ENCODE measurements around the gene TCF12. TPM values are rescaled to one million over a fixed set of nuclear protein-coding genes. Genes with fewer than 3 reads are reported as not detected.

The TCF12 gene
- polyA plus RNA-seq, 4 donors = 15.4 to 62.0 (median 18.5) TPM

GRCh38 chr15:57203906-57204305 lies 285.5 kb downstream of the TCF12 start:
- FAIRE-seq (no peak), DNase-seq (peak; percentile 26 to 30)
- Histone ChIP-seq H3K36me3 (ENCODE audit: control insufficient read depth in 3 of 3, insufficient read depth in 2 of 3, low read depth in 1 of 3, low read length in 3 of 3) (peaks cover 0 to 10% (median under 1%) of the 10 kb centered on the region in 3 donors), H3K27ac (ENCODE audit: low read depth in 1 of 3, low read length in 2 of 3) (no peak overlapping the region), H3K9me3 (ENCODE audit: control insufficient read depth in 2 of 2, insufficient read depth in 1 of 2, low read depth in 1 of 2, low read length in 1 of 2) (no peaks in the 10 kb centered on the region), H3K27me3 (ENCODE audit: control insufficient read depth in 3 of 3, insufficient read depth in 3 of 3, low read length in 3 of 3) (no peaks in the 10 kb centered on the region), H3K4me3 (ENCODE audit: low read depth in 1 of 3, low read length in 3 of 3) (no peak overlapping the region), H3K4me1 (ENCODE audit: control insufficient read depth in 3 of 3, insufficient read depth in 2 of 3, low read depth in 1 of 3, low read length in 2 of 3) (peaks cover 3 to 8% (median 4%) of the 10 kb centered on the region in 3 donors)
- 57 to 77% (median 75%) methylated on average over 2 of the region's 2 CpGs for WGBS, 3 donors

DNA sequence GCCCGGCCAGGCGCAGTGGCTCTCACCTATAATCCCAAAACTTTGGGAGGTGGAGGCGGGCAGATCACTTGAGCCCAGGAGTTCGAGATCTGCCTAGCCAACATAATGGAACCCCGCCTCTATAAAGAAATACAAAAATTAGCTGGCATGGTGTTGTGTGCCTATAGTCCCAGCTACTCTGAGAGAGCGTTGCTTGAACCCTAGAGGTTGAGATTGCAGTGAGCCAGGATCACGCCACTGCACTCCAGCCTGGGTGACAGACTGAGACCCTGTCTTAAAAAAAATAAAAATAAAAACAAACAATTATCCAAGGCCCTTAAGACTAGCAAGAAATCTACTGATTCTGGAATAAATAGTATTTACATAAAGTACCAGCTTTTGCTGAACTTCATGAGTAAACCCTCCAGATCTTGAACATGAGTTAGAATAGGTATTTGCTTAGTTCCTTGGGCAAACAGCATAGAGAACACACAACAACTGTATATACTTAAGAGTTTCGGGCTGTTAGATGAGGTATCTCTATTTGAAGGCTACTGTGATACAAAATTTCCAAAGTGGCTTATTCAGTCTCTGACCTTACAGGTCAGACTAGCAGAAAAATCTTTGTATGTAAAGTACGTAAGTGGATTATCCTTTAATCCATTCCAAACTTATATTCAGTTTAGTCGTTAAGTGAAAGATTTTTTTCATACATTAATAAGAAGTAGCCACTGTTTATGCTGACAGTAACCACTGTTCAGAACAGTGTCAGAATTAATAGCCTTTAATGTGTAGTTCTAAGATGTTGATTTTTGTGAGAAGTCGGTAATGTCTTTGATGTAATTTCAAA lies 286.8 kb downstream of the TCF12 start:
- FAIRE-seq = no peak

DNA sequence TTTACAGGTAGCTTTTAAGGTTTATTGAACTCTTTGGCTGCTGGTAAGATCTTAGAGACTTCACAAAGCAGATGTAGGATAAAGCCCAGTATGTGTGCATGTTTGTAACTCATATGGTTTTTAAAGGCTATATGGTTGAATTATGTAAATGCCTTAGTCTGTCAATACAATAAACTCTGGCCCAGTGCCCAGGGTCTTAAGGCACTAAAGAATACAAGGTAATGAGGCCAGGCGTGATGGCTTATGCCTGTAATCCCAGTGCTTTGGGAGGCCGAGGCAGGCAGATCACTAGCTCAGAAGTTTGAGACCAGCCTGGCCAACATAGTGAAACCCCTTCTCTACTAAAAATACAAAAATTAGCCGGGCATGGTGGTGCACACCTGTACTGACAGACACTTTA lies 287.6 kb downstream of the TCF12 start:
- Histone ChIP-seq H3K27me3 (ENCODE audit: control insufficient read depth in 3 of 3, insufficient read depth in 3 of 3, low read length in 3 of 3) (no peaks in the 10 kb centered on the region), H3K27ac (ENCODE audit: low read depth in 1 of 3, low read length in 2 of 3) (no peak overlapping the region), H3K4me1 (ENCODE audit: control insufficient read depth in 3 of 3, insufficient read depth in 2 of 3, low read depth in 1 of 3, low read length in 2 of 3) (peaks cover 3 to 7% (median 3%) of the 10 kb centered on the region in 3 donors), H3K36me3 (ENCODE audit: control insufficient read depth in 3 of 3, insufficient read depth in 2 of 3, low read depth in 1 of 3, low read length in 3 of 3) (peaks cover 0 to 9% (median 0%) of the 10 kb centered on the region in 3 donors), H3K9me3 (ENCODE audit: control insufficient read depth in 2 of 2, insufficient read depth in 1 of 2, low read depth in 1 of 2, low read length in 1 of 2) (no peaks in the 10 kb centered on the region), H3K4me3 (ENCODE audit: low read depth in 1 of 3, low read length in 3 of 3) (no peak overlapping the region)
- FAIRE-seq (no peak), DNase-seq (peak; percentile 42 to 67)
- 45 to 66% (median 57%) methylated on average over 3 of the region's 3 CpGs for WGBS, 3 donors

More for the DNA sequence above, 286.8 kb downstream of the TCF12 start:
- peaks cover 3 to 7% (median 3%) of the 10 kb centered on the region in 3 donors for H3K4me1 ChIP-seq (ENCODE audit: control insufficient read depth in 3 of 3, insufficient read depth in 2 of 3, low read depth in 1 of 3, low read length in 2 of 3)
- no peaks in the 10 kb centered on the region for H3K9me3 ChIP-seq (ENCODE audit: control insufficient read depth in 2 of 2, insufficient read depth in 1 of 2, low read depth in 1 of 2, low read length in 1 of 2)
- H3K27me3 ChIP-seq (ENCODE audit: control insufficient read depth in 3 of 3, insufficient read depth in 3 of 3, low read length in 3 of 3) = no peaks in the 10 kb centered on the region
- H3K36me3 ChIP-seq (ENCODE audit: control insufficient read depth in 3 of 3, insufficient read depth in 2 of 3, low read depth in 1 of 3, low read length in 3 of 3) = peaks cover 0 to 9% (median 0%) of the 10 kb centered on the region in 3 donors
- H3K27ac ChIP-seq (ENCODE audit: low read depth in 1 of 3, low read length in 2 of 3) = no peak overlapping the region
- no peak for DNase-seq
- no peak overlapping the region for H3K4me3 ChIP-seq (ENCODE audit: low read depth in 1 of 3, low read length in 3 of 3)
- 85 to 87% (median 85%) methylated on average over 11 of the region's 11 CpGs for WGBS, 3 donors

- Histone ChIP-seq H3K9me3 (ENCODE audit: control insufficient read depth in 2 of 2, insufficient read depth in 1 of 2, low read depth in 1 of 2, low read length in 1 of 2) (no peaks in the 10 kb centered on the region), H3K27ac (ENCODE audit: low read depth in 1 of 3, low read length in 2 of 3) (no peak overlapping the region), H3K4me3 (ENCODE audit: low read depth in 1 of 3, low read length in 3 of 3) (no peak overlapping the region), H3K36me3 (ENCODE audit: control insufficient read depth in 3 of 3, insufficient read depth in 2 of 3, low read depth in 1 of 3, low read length in 3 of 3) (peaks cover 0 to under 1% (median 0%) of the 10 kb centered on the region in 3 donors), H3K4me1 (ENCODE audit: control insufficient read depth in 3 of 3, insufficient read depth in 2 of 3, low read depth in 1 of 3, low read length in 2 of 3) (no peaks in the 10 kb centered on the region), H3K27me3 (ENCODE audit: control insufficient read depth in 3 of 3, insufficient read depth in 3 of 3, low read length in 3 of 3) (no peaks in the 10 kb centered on the region)
- peak; percentile 66 to 73 for DNase-seq
- FAIRE-seq = no peak
- WGBS, 3 donors = 14 to 33% (median 17%) methylated on average over 4 of the region's 4 CpGs
These were observed 295.4 kb downstream of the TCF12 start for GRCh38 chr15:57213862-57214261.

GRCh38 chr15:57215326-57215725 lies 296.9 kb downstream of the TCF12 start:
- H3K4me3 ChIP-seq (ENCODE audit: low read depth in 1 of 3, low read length in 3 of 3) = no peak overlapping the region
- WGBS, 3 donors = 45 to 54% (median 52%) methylated on average over 3 of the region's 3 CpGs
- no peaks in the 10 kb centered on the region for H3K9me3 ChIP-seq (ENCODE audit: control insufficient read depth in 2 of 2, insufficient read depth in 1 of 2, low read depth in 1 of 2, low read length in 1 of 2)
- no peak for DNase-seq
- H3K36me3 ChIP-seq (ENCODE audit: control insufficient read depth in 3 of 3, insufficient read depth in 2 of 3, low read depth in 1 of 3, low read length in 3 of 3) = no peaks in the 10 kb centered on the region
- no peak for FAIRE-seq
- H3K27me3 ChIP-seq (ENCODE audit: control insufficient read depth in 3 of 3, insufficient read depth in 3 of 3, low read length in 3 of 3) = no peaks in the 10 kb centered on the region
- no peak overlapping the region for H3K27ac ChIP-seq (ENCODE audit: low read depth in 1 of 3, low read length in 2 of 3)
- H3K4me1 ChIP-seq (ENCODE audit: control insufficient read depth in 3 of 3, insufficient read depth in 2 of 3, low read depth in 1 of 3, low read length in 2 of 3) = no peaks in the 10 kb centered on the region

DNA sequence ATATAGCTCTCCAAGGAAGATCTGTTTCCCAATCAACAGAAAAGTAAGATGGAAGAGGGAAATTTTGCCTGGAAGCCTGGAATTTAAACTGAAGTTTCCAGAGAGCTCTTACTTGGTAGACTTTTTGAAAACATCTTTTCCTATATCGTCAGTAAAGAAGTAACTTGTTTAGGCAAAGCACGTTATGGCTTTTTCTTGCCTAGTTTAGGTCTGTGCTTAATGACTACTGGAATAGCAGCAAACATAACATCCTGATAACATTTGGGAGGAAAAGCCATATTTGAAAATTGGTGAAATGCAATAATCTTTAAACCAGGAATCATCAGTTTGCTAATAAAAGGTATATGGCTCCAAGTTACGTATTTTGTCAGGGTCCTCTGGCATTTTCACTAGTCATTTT lies 297.4 kb downstream of the TCF12 start:
- no peak overlapping the region for H3K4me3 ChIP-seq (ENCODE audit: low read depth in 1 of 3, low read length in 3 of 3)
- no peaks in the 10 kb centered on the region for H3K9me3 ChIP-seq (ENCODE audit: control insufficient read depth in 2 of 2, insufficient read depth in 1 of 2, low read depth in 1 of 2, low read length in 1 of 2)
- H3K27me3 ChIP-seq (ENCODE audit: control insufficient read depth in 3 of 3, insufficient read depth in 3 of 3, low read length in 3 of 3) = no peaks in the 10 kb centered on the region
- WGBS, 3 donors = 69 to 86% (median 84%) methylated on average over 3 of the region's 3 CpGs
- no peak overlapping the region for H3K27ac ChIP-seq (ENCODE audit: low read depth in 1 of 3, low read length in 2 of 3)
- FAIRE-seq (no peak), DNase-seq (no peak)
- no peaks in the 10 kb centered on the region for H3K36me3 ChIP-seq (ENCODE audit: control insufficient read depth in 3 of 3, insufficient read depth in 2 of 3, low read depth in 1 of 3, low read length in 3 of 3)
- H3K4me1 ChIP-seq (ENCODE audit: control insufficient read depth in 3 of 3, insufficient read depth in 2 of 3, low read depth in 1 of 3, low read length in 2 of 3) = no peaks in the 10 kb centered on the region

DNA sequence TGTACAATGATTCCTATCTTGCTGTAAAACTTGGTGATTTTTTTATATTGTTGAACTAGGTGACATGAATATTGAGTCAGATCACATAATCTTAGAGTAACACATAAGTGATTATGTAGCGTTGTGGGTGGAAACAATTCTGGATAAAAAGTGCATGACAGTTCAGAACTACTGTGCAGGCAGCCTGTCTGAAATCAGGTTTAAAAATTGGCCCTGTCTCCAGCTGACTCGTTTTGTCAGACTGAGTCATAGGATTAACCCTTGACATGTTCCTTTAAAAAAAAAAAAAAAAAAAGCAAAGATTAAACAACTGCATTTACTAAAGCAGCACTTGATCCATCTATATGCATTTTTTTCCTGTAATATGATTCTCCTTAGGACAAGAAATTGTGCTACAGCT lies 297.8 kb downstream of the TCF12 start:
- Histone ChIP-seq H3K36me3 (ENCODE audit: control insufficient read depth in 3 of 3, insufficient read depth in 2 of 3, low read depth in 1 of 3, low read length in 3 of 3) (no peaks in the 10 kb centered on the region), H3K4me3 (ENCODE audit: low read depth in 1 of 3, low read length in 3 of 3) (no peak overlapping the region), H3K9me3 (ENCODE audit: control insufficient read depth in 2 of 2, insufficient read depth in 1 of 2, low read depth in 1 of 2, low read length in 1 of 2) (no peaks in the 10 kb centered on the region), H3K27ac (ENCODE audit: low read depth in 1 of 3, low read length in 2 of 3) (no peak overlapping the region), H3K27me3 (ENCODE audit: control insufficient read depth in 3 of 3, insufficient read depth in 3 of 3, low read length in 3 of 3) (no peaks in the 10 kb centered on the region), H3K4me1 (ENCODE audit: control insufficient read depth in 3 of 3, insufficient read depth in 2 of 3, low read depth in 1 of 3, low read length in 2 of 3) (no peaks in the 10 kb centered on the region)
- FAIRE-seq (no peak), DNase-seq (no peak)
- WGBS, 3 donors = 32 to 41% (median 40%) methylated on average over 2 of the region's 2 CpGs

DNA sequence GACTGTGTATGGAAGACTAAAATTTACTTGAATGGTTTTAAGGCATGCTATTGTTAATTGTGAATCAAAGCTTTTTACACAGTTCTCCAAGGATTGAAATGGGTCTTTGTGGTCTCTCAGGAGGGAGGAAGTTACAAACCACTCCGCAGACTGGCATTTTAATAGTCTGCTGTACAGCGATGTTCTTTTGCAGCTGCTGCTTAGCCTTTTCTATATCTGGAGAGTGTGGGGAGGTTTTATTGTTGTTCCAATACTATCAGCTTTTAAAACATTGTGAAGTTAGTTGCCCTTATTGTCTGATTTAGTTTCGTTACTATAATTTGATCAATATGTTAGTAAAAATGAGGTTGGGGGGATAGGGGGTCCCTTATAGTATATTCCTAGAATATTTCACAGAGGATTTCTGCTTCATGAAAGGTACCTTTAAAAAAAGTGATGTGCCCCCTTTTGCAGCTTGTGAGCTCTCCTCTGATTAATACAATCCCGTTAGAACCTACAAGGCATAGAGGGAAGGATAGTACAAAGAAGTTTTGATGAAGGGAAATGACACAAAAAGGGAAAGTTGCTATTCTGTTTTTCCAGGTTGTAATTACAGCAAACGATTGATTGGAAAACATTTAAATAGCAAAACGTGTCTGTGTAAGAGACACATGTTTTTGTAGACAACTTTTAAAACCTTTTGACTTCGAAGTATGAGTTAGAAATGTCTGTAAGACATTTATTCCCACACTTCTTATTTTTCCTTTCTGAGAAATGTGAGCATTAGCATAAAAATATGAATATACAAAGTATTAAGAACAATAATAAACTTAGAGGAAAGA lies 299.5 kb downstream of the TCF12 start:
- DNase-seq (no peak), FAIRE-seq (no peak)
- Histone ChIP-seq H3K36me3 (ENCODE audit: control insufficient read depth in 3 of 3, insufficient read depth in 2 of 3, low read depth in 1 of 3, low read length in 3 of 3) (no peaks in the 10 kb centered on the region), H3K27me3 (ENCODE audit: control insufficient read depth in 3 of 3, insufficient read depth in 3 of 3, low read length in 3 of 3) (no peaks in the 10 kb centered on the region), H3K4me3 (ENCODE audit: low read depth in 1 of 3, low read length in 3 of 3) (no peak overlapping the region), H3K9me3 (ENCODE audit: control insufficient read depth in 2 of 2, insufficient read depth in 1 of 2, low read depth in 1 of 2, low read length in 1 of 2) (no peaks in the 10 kb centered on the region), H3K27ac (ENCODE audit: low read depth in 1 of 3, low read length in 2 of 3) (peak overlapping the region in 1 of 3 donors; percentile 9), H3K4me1 (ENCODE audit: control insufficient read depth in 3 of 3, insufficient read depth in 2 of 3, low read depth in 1 of 3, low read length in 2 of 3) (no peaks in the 10 kb centered on the region)
- 38 to 59% (median 48%) methylated on average over 7 of the region's 7 CpGs for WGBS, 3 donors

Measured in small intestine (tissue), 7 donors.